Astrocyte (in vitro differentiated cells and primary cell): ENCODE results near the gene ACOT7. TPM values are rescaled to one million over a fixed set of nuclear protein-coding genes. Genes with fewer than 3 reads are reported as not detected.
"Not testable (repeated sequence)": the region's sequence is repeated elsewhere in the genome, so short reads cannot be mapped to it uniquely, and the experiment has no call there.

Source experiments
- DNase-seq: peaks from one replicate; pipeline ENCODE4 v3.0.0-alpha.2; 2010; ENCODE audit warnings: low read depth
- FAIRE-seq: peaks from 2 replicates; lab custom pipeline; 2011; peaks lifted over from hg19 to GRCh38; lab: Jason Lieb, UNC
- H2AFZ ChIP-seq: 2 replicates; pipeline ENCODE4 v1.6.0; 2012; ENCODE audit warnings: low read depth, low read length, inconsistent platforms
- H3K27ac ChIP-seq: 2 replicates; pipeline ENCODE4 v1.5.1; 2011; ENCODE audit warnings: low read depth, low read length, inconsistent platforms
- H3K27me3 ChIP-seq: 2 replicates; pipeline ENCODE4 v1.6.0; 2011; ENCODE audit warnings: low read length, inconsistent platforms; ENCODE audit not compliant: insufficient read depth
- H3K36me3 ChIP-seq: 2 replicates; pipeline ENCODE4 v1.5.1; 2011; ENCODE audit warnings: low read length, inconsistent platforms; ENCODE audit not compliant: insufficient read depth
- H3K4me1 ChIP-seq: 2 replicates; pipeline ENCODE4 v1.5.1; 2011; ENCODE audit warnings: low read length, inconsistent platforms; ENCODE audit not compliant: insufficient read depth
- H3K4me2 ChIP-seq: 2 replicates; pipeline ENCODE4 v1.6.0; 2012; ENCODE audit warnings: low read length, inconsistent platforms
- H3K4me3 ChIP-seq: 2 replicates; pipeline ENCODE4 v1.5.1; 2011; ENCODE audit warnings: low read depth, mild to moderate bottlenecking, low read length, inconsistent platforms; ENCODE audit not compliant: insufficient read depth
- H3K79me2 ChIP-seq: 2 replicates; pipeline ENCODE4 v1.6.0; 2012; ENCODE audit warnings: mild to moderate bottlenecking, low read length, inconsistent platforms; ENCODE audit not compliant: insufficient read depth
- H3K9ac ChIP-seq: 2 replicates; pipeline ENCODE4 v1.6.0; 2012; ENCODE audit warnings: mild to moderate bottlenecking, low read length, inconsistent platforms
- H3K9me3 ChIP-seq: 2 replicates; pipeline ENCODE4 v1.5.1; 2012; ENCODE audit warnings: low read depth, mild to moderate bottlenecking, low read length, inconsistent platforms; ENCODE audit not compliant: insufficient read depth
- H4K20me1 ChIP-seq: 2 replicates; pipeline ENCODE4 v1.6.0; 2012; ENCODE audit warnings: low read length, inconsistent platforms; ENCODE audit not compliant: insufficient read depth
- H3K27ac Mint-ChIP-seq: one replicate; pipeline ENCODE4 v1.8.0; 2021; ENCODE audit warnings: mild to moderate bottlenecking, mixed read lengths; ENCODE audit not compliant: unreplicated experiment
- H3K27me3 Mint-ChIP-seq: one replicate; pipeline ENCODE4 v1.8.0; 2021; ENCODE audit warnings: low read depth, mixed read lengths; ENCODE audit not compliant: unreplicated experiment
- H3K36me3 Mint-ChIP-seq: one replicate; pipeline ENCODE4 v1.8.0; 2021; ENCODE audit warnings: low read depth, mixed read lengths; ENCODE audit not compliant: unreplicated experiment
- H3K4me1 Mint-ChIP-seq: one replicate; pipeline ENCODE4 v1.8.0; 2021; ENCODE audit warnings: low read depth, mixed read lengths; ENCODE audit not compliant: unreplicated experiment
- H3K4me3 Mint-ChIP-seq: one replicate; pipeline ENCODE4 v1.8.0; 2021; ENCODE audit warnings: mild to moderate bottlenecking, moderate library complexity, mixed read lengths; ENCODE audit not compliant: unreplicated experiment
- H3K9me3 Mint-ChIP-seq: one replicate; pipeline ENCODE4 v1.8.0; 2021; ENCODE audit warnings: mild to moderate bottlenecking, mixed read lengths; ENCODE audit not compliant: unreplicated experiment
- CTCF ChIP-seq: IDR thresholded peaks from 2 replicates; pipeline ENCODE4 v1.5.1; 2011; ENCODE audit warnings: low read depth, mild to moderate bottlenecking, inconsistent platforms, low read length, moderate library complexity; ENCODE audit not compliant: insufficient read depth
- EZH2 ChIP-seq: IDR thresholded peaks from 2 replicates; pipeline ENCODE4 v1.6.1; 2012; ENCODE audit warnings: mild to moderate bottlenecking, low read length, inconsistent platforms; ENCODE audit not compliant: insufficient read depth
- total RNA-seq: library from RNA; stranded (reverse); gene quantifications from 2 replicates; pipeline ENCODE4 v1.2.1, GENCODE V29; 2021

Gene ACOT7
- total RNA-seq, 1 donor from 2014 or later: 91.1 TPM

- no peaks in the 10 kb centered on the region for H3K27me3 Mint-ChIP-seq
- Histone ChIP-seq H3K36me3 (no peaks in the 10 kb centered on the region), H3K9ac (no peak overlapping the region), H3K27me3 (no peaks in the 10 kb centered on the region), H3K4me2 (no peak overlapping the region), H3K9me3 (no peaks in the 10 kb centered on the region), H3K4me3 (no peak overlapping the region), H2AFZ (no peak overlapping the region), H4K20me1 (peaks cover 37% of the 10 kb centered on the region), H3K27ac (no peak overlapping the region), H3K4me1 (no peaks in the 10 kb centered on the region), H3K79me2 (peaks cover 73% of the 10 kb centered on the region)
- peaks cover 4% of the 10 kb centered on the region for H3K9me3 Mint-ChIP-seq
- H3K4me3 Mint-ChIP-seq: no peak overlapping the region
- TF ChIP-seq EZH2 (no peak), CTCF (no peak)
- FAIRE-seq (no peak), DNase-seq (no peak)
- no peaks in the 10 kb centered on the region for H3K4me1 Mint-ChIP-seq
- peaks cover 4% of the 10 kb centered on the region for H3K36me3 Mint-ChIP-seq
- H3K27ac Mint-ChIP-seq: no peak overlapping the region
Observed at GRCh38 chr1:6378096-6378746, 15.3 kb downstream of the ACOT7 start.

- Histone ChIP-seq H4K20me1 (peaks cover 33% of the 10 kb centered on the region), H3K9ac (no peak overlapping the region), H3K79me2 (peaks cover 49% of the 10 kb centered on the region), H3K27ac (no peak overlapping the region), H3K4me1 (no peaks in the 10 kb centered on the region), H3K4me2 (no peak overlapping the region), H3K36me3 (no peaks in the 10 kb centered on the region), H2AFZ (no peak overlapping the region), H3K4me3 (no peak overlapping the region), H3K9me3 (no peaks in the 10 kb centered on the region), H3K27me3 (no peaks in the 10 kb centered on the region)
- H3K27ac Mint-ChIP-seq: no peak overlapping the region
- no peak overlapping the region for H3K4me3 Mint-ChIP-seq
- H3K36me3 Mint-ChIP-seq: peaks cover 2% of the 10 kb centered on the region
- H3K4me1 Mint-ChIP-seq: no peaks in the 10 kb centered on the region
- FAIRE-seq (no peak), DNase-seq (no peak)
- TF ChIP-seq EZH2: no peak
- TF ChIP-seq CTCF: no peak
- no peaks in the 10 kb centered on the region for H3K27me3 Mint-ChIP-seq
- H3K9me3 Mint-ChIP-seq: peaks cover 3% of the 10 kb centered on the region
Observed at GRCh38 chr1:6373961-6374720, 19.4 kb downstream of the ACOT7 start.

GRCh38 chr1:6372236-6372635 lies 21.3 kb downstream of the ACOT7 start:
- H2AFZ ChIP-seq, H3K4me1 ChIP-seq, H3K36me3 ChIP-seq, H3K36me3 Mint-ChIP-seq, H3K27me3 Mint-ChIP-seq, H3K4me3 Mint-ChIP-seq, H3K4me1 Mint-ChIP-seq, H3K27me3 ChIP-seq, H3K9ac ChIP-seq, H3K9me3 ChIP-seq, FAIRE-seq, H3K27ac Mint-ChIP-seq, H3K27ac ChIP-seq, H3K9me3 Mint-ChIP-seq, H3K4me3 ChIP-seq, H3K4me2 ChIP-seq: not testable (repeated sequence)
- Histone ChIP-seq H4K20me1 (peaks cover 34% of the 10 kb centered on the region), H3K79me2 (peaks cover 48% of the 10 kb centered on the region)
- peak; percentile 54 for DNase-seq
